Left colon (tissue), 2 donors: Measurements from ENCODE around the gene THADA. TPM values are rescaled to one million over a fixed set of nuclear protein-coding genes. Genes with fewer than 3 reads are reported as not detected.
"Not testable (repeated sequence)": the region's sequence is repeated elsewhere in the genome, so short reads cannot be mapped to it uniquely, and the experiment has no call there.

Experiments used
- ATAC-seq: fragments of 200-7000 bp; cut with Tn5 transposase; one replicate; pipeline ENCODE4 v1.9.1; 2020; ENCODE audit warnings: mild to moderate bottlenecking, moderate library complexity
- DNase-seq, 2 donors: peaks; one replicate each; pipeline ENCODE4 v3.0.0-alpha.2; 2020
- intact Hi-C, 2 donors: fragments of 100-400 bp; cut with DNase I in 1 of 2; cut with micrococcal nuclease in 1 of 2; formaldehyde crosslinking; loops; one replicate each; pipeline versions ENCODE4 v1.11.2 to v1.14.0; 2022; cut with DNase I, micrococcal nuclease
- total RNA-seq, 2 donors: library from RNA; stranded (reverse); fragmentation: NEBNext Ultra II Directional; extraction: Animal tissue kit (Norgen Biotek cat#: 25700); gene quantifications; one replicate each; pipeline ENCODE4 v1.2.1, GENCODE V29; 2021
- donor health status: DM: no; HTN: no; CAD: no.
- donor health status: DM: yes; HTN: yes; CAD: no.

Gene THADA
- total RNA-seq, 2 donors from 2014 or later, result 18.7 to 20.3 TPM

DNA sequence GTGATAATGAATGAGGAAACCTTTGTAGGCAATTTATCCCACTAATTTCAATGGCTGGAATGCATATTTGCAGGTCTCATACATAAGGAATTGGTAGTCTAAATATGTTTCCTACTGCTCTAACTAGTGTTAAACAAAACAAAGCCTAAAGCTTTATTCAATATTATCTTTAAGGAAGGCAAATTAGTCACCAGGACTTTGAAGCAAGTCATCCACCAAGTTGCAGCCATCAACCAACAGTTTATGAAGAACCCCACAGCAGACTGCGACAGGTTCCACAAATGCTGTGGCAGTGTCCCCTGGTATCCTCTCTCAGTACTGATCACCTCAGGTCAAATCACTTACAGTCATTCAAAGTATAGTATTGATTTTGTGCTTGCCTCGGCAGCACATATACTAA is 187.9 kb downstream of the THADA start:
- ATAC-seq (no peak), DNase-seq (no peak)
- intact Hi-C loops, result no loop called here

DNA sequence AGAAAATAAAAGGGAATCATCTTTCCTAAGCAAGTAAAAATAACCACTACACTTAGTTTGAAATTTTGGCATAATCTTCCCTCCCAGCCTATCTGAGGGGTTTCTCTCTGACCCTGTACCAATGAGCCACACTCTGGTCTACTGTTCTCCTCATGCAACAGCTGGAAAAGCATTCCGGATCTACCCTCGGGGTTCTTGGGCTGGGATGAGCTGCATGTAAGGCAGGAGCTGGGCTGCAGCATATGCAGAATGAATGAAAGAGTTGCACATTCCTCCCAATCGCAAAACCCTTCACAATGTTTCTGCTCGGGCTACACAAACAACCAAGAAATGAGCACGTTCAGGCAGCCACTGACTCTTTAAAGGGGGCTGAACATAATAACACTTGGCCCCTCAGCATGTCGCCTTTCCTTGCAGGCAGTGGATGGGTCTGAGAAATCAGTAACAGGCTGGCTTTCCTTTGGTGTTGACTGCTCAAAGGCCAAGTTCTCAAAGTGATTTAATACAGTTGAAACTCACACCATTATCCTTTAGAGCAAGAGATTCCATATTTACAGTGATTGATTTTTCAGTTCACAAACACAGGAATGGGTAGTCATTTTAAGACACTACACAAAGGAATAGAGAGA is 189.1 kb downstream of the THADA start:
- DNase-seq, result no peak
- no peak for ATAC-seq
- intact Hi-C loops, result no loop called here

DNA sequence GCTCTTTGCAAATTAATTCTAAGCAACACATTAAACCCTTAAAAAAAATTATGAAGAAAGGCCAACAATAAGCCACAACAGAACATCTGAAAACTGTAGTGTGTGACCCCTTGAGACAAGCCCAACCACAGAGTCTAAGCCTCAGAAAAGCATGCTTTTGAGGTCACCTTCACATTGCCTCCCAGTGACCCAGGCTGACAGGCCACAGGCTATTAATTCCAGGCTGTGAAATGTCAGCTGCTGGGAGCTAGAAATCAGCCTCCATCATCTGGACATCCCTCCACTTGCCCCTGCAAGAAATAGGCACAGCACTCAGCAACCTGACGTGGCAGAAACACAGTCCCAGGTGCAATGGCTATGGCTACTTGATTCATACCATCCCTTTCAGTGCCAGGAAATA is 190.0 kb downstream of the THADA start:
- ATAC-seq, result no peak
- intact Hi-C loops, result no loop called here
- DNase-seq, result no peak

DNA sequence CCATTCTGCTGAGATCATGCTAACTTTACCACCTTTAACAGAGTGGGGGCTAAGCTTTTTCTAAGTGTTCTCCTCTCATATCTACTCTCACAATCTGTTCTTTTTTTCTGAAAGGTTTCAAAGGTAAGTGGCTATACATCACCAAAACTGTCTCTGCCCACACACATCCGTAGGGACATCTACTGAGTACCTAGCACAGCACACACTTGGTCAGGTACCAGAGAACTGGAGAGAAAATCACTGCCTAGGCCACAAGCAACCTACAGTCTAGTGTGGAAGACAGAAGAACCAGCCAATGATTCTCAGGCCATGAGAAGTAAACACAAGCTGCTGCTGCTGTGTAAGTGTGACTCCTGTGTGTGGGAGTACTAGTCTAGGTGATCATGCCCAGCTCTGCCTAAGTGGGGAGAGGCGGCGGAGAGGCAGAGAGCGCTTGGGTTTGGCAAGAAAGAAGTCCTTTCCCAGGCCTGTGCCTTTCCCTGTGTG is 193.3 kb downstream of the THADA start:
- DNase-seq (no peak), ATAC-seq (no peak)
- intact Hi-C loops, result no loop called here

DNA sequence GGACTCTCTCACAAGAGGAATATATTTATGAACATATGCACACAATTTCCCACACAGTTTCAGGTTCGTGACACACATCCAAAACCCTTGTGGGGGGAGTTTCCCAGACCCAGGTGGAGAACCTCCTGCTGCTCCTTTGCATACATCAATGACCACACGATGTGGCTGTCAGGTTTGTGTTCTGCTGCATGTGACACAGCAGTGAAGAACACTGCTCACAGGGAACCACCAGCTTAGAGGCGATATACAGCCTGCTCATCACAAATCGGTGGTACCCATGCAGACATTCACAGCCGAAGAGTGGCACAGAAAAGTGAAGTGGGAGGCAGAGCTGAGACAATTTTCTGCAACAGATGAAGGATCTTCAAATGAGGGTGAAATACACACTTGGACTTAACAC is 193.8 kb downstream of the THADA start:
- intact Hi-C loops, result no loop called here
- DNase-seq, result peak in 1 of 2 donors; percentile 33
- ATAC-seq, result no peak

DNA sequence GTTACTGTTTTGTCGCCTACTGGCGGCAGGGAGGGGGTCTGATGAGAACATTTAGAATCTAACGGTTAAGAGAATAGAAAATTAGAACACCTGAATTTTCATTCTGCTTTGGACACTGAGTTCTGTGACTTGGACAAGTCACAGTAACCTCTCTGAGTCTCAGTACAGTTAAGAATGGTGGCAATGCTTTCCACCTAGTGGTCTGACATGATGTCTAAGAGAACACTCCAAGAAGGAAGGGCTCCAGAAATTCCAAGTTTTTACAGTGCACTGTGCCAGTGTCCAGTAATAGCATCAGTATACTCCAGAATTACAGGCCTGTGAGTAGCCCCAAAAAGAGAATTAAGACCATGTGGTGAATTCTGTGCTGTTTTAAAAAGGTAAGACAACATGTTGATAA is 195.3 kb downstream of the THADA start:
- ATAC-seq (no peak), DNase-seq (no peak)
- intact Hi-C loops, result no loop called here

DNA sequence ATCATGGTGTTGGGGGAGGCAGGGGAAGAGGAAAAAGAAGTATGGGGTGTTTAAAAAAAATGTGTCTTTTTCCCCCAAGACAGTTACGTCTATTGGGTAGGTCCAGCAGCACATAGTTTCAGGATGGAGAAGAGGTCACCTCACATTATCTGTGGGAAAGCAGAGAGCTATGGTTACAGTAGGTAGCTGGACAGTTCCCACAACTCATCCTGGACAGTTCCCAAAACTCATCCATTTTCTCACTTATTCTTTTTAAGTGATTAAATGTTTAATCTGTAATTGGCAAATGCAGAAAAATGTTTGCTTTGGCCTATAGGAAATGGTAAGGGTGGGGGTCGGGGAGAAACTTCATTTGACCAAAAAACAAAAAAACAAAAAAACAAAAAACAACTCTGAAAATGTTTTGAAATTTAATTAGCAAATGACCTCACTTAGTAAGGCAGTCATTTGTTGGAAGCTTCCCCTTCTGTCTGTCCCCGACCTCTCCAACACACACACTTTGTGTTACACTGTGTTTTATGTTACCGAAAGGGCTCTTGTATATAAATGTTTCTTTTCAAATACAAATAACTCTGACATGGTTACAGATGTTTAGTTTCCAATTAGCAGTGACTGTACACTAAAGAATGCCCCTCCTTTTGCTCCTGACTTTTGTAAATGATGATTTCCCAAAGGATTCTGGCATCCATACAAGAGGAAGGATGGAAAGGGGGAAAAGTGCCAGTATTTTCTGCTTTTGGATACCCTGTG is 196.1 kb downstream of the THADA start:
- intact Hi-C loops, result no loop called here
- DNase-seq, result no peak
- ATAC-seq, result no peak

DNA sequence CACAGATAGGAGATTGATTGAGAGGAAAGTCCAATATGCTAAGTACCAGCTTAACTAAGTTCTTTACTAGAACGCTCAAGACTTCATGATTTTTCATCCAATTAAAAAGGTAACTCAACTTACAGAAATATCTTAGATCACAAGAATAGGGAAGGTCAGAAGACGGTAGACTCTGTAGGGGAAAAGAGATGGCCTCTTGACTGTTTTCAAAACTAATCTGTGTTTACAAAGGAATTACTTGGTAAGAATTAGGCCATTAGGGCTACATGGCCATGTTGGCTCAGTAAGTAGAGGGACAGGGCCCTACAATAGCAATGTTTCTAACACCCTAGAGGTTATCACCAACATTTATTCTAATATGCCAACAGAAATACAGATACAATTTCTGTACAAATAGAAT is 196.7 kb downstream of the THADA start:
- intact Hi-C loops, result no loop called here
- no peak for ATAC-seq
- DNase-seq, result no peak

DNA sequence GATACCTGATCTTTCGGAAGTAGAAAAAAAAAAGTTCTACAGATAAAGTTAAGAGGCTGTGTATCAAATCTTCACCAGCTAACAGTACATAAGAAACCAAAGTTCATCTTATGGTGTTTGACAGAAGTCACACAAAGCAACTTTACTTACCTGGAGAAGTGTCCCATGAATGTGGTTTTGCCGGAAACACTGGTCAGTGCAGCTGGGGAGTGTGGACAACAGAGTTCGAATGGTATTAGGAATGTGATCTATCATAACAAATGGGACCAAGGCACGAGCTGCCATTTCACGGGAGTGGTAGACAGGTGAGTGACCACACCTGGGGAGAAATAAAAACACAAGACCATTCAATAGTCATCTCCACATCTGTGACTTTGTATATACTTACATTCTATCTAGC is 198.0 kb downstream of the THADA start:
- intact Hi-C loops, result no loop called here
- ATAC-seq (no peak), DNase-seq (no peak)

DNA sequence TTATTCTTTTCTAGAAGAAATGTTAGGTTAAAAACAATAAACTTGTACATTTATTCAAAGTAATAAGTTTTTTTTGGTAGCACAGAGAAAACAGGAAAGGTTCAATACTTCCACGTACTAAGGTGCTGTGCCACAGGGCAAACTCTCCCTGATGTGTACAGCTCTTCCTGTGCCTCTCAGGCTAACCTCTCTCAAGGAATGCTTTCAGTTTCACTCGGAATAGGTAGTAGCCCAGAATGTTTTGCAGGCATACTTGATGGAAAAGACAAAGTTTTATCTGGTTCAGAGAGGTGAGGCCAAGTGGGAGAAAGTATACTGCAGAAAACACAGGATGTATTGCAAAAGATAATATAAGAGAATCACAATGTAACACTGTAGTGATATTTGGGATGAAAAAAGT is 198.4 kb downstream of the THADA start:
- no peak for ATAC-seq
- DNase-seq, result no peak
- intact Hi-C loops, result no loop called here

DNA sequence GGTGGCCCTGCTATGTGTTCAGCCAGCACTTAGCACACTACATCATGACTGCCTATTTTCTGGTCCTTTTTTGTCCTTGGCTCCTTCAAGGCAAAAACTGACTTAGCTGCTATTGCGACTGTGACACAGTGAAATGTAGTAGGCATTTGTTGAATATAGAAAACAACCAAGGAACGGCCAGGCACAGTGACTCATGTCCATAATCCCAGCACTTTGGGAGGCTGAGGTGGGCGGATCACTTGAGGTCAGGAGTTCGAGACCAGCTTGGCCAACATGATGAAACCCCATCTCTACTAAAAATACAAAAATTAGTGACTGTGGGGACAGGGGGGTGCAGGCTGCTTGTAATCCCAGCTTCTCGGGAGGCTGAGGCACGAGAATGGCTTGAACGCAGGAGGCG is 199.5 kb downstream of the THADA start:
- intact Hi-C loops, DNase-seq, ATAC-seq: not testable (repeated sequence)

DNA sequence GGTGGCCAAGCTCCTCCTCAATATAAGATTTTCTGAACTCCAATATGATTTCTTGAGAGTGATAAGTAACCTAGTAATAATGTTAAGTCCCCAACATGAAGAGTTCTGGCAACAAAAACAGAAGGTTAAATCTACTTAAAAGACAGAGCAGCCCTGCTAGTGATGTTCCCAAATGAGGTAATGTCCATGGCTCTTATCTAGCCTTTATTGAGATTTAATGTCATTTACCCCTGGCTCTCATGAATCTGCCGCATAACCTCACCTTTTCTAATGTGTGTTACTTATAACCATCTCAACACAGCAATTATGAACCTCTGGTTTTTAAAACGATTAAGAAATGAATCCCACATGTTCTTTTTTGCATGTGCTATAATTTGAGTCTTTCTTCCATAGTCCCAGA is 201.9 kb downstream of the THADA start:
- intact Hi-C loops, result no loop called here
- no peak for ATAC-seq
- DNase-seq, result no peak

DNA sequence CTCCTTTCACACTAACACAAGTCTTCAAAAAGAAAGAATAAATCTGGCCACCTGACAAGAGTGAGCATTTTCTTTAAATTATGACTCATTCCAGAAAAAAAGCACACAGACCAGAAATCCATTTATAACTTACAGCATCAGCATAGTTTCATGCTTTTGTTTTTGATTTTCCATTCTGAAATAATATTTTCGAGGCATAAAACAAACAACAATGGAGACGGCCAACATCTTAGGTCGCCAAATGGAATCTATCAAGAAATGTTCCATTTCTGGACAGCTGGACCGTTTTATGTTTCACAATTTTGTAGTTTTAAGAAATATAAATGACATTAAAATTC is 204.0 kb downstream of the THADA start:
- ATAC-seq (no peak), DNase-seq (no peak)
- intact Hi-C loops, result no loop called here

DNA sequence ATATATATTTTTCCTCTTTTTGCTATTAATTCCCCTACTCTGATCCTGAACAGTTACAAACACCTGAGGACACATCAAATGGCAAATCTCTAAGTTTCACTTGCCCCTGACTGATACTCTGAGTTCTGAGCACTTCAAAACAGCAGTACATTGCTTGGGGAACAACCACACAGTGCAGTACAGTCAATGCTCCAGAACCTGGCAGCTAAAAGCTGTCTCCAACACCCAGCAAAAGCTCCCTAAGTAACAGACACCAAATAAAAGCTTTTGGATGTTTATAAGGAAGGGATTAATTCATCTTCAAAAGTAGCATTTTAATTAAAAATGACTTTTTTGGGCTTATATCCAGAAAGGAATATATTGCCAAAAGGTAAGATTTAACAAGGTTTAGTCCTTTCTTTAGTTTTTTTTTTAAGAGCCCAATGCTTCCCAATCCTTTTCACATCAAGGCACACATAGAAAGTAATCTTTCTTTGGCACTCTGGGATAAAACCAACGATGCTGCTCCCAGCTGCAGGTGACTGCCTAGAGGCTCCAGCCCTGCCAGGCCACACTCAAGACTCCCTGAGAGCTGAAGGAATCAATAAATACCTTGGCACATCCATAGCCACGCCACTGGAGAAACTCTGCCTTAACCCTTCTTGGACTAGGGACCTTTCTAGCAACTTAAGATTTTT is 204.5 kb downstream of the THADA start:
- DNase-seq (no peak), ATAC-seq (no peak)
- intact Hi-C loops, result no loop called here

DNA sequence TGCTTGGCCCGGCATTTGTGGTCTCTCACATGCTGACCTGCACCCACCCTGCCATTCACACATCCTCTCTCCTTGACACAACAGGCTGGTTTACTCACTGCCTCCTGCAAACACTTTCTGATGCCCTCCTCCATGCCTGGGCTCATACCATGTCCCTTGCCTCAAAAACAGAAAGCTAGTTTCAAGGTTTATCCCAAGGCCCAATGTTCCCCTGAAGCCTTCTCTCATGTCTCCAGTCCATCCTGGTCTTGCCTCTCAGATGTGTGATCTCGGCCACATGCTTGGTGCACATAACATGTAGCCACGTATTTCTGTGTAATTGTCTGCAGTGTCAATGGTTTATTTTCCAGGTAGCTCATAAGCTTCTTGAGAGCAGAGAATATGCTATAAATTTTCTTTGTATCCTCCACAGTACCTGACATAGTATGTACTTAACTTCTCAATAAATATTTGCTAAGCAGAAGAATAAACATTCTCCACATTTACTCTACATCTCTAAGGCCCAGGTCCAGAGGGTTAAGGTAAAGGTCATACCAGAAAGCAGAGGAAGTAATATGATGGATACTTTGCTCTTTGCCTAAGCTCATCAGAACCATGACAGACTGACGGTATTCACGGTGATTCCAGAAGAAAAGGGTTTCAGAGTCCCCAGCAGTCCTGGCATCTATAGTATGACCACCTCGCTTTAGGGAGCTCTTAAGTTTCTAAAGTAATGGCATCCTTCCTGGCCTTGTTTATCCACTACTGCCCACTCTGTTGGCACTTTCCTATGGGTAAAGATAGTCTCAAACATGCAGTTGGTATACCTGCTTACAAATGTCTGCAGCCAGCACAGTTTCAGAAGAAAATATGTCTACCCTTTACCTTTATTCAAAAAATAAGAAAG is 206.0 kb downstream of the THADA start:
- intact Hi-C loops, result no loop called here
- ATAC-seq (peak; percentile 90), DNase-seq (no peak)

DNA sequence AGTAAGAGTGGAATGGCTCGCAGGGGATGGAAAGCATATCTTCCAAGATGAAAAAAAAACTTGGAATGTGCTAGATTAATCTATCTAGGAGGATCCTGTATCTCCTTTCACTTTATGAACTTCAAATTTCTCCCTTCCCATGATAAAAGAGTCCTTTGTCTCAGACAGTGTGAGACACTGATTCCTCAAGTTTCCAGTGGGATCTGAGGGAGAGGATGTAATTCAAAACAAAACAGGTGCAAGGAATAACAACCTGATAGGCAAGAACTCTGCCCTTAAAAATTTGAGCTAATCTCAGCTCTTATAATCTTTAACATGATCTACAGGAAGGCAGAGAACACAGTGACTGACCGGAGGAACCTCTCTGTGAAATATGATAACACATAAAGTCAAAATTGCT is 207.5 kb downstream of the THADA start:
- intact Hi-C loops, result no loop called here
- no peak for ATAC-seq
- no peak for DNase-seq

DNA sequence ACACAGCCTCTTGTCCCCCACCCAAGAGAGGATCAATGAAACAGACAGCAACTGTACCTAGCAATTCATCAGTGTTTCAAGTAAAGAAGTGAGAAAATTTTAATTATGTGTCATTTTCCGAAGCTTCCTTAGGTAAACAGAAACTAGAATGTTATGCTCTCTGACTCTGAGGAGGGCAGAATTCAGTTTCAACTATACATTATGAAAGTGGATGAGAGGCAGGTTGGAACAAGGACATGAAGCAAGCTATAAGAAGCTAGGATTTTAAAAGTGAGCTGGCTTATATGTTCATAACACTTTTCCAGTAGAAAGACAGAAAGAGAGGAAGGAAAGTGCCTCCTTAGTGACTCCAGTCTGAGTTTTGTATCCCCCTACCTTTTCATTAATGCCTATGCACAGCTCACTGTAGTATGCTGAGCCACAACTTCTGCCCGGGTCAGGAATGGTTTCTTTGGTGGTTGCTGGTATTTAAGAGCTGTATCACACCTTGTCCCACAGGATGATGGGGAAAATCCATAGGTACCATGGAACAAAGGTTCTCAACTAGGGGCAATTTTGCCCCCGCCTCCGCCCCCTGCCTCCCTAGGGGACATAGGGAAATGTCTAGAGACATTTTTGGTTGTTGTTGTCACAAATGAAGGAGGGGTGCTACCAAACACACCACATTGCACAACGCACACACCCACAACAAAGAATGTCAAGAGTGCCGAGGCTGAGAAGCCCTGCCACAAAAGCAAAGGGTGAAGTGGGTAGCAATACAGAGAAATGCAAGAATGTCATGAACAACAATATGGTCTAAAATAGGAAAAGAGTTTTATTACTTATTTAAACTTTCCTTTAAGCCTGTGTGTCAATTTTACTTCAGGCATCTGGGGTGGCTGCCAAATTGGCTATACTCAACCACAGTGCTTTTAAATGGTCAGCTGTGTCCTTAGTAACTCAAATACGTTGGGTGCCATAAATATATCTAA is 208.5 kb downstream of the THADA start:
- ATAC-seq (peak; percentile 57), DNase-seq (peak in 1 of 2 donors; percentile 28)
- intact Hi-C loops, result no loop called here

DNA sequence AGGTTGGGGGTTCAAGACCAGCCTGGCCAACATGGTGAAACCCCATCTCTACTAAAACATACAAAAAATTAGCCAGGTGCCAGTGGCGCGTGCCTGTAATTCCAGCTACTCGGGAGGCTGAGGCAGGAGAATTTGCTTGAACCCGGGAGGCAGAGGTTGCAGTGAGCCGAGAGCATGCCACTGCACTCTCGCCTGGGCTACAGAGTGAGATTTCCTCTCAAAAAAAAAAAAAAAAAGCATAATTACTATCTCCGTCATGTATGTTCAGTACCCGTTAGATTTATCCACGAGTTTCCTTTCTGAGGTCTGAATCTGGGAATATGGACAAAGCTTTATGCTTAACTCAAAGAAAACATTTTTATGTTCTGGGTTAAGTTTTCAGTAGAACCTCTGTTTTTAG is 209.2 kb downstream of the THADA start:
- intact Hi-C loops, ATAC-seq, DNase-seq: not testable (repeated sequence)
